ENCODE results near the gene SCAP. TPM values are rescaled to one million over a fixed set of nuclear protein-coding genes. Genes with fewer than 3 reads are reported as not detected.

SCAP gene
- total RNA-seq, 6 donors from 2014 or later: 65.7 to 134 (median 81.8) TPM

GRCh38 chr3:47441796-47442551 is 33.8 kb downstream of the SCAP start:
- ATAC-seq (ENCODE audit: low FRiP score in 2 of 2) (no peak), DNase-seq (no peak)
- H3K36me3 ChIP-seq: peaks cover 0 to 34% (median 14%) of the 10 kb centered on the region in 4 donors
- WGBS, 2 donors: 92 to 94% methylated on average over 4 of the region's 4 CpGs
- TF ChIP-seq POLR2A (IDR thresholded peaks at IDR 0.05): no peak
- no peaks in the 10 kb centered on the region for H3K9me3 ChIP-seq
- no peak overlapping the region for H3K4me3 ChIP-seq
- peak overlapping the region in 2 of 4 donors; percentile 40 to 45 for H3K27ac ChIP-seq
- H3K4me1 ChIP-seq: peaks cover 5 to 17% (median 12%) of the 10 kb centered on the region in 4 donors
- H3K27me3 ChIP-seq: no peaks in the 10 kb centered on the region

GRCh38 chr3:47440131-47440530 is 35.6 kb downstream of the SCAP start:
- H3K27me3 ChIP-seq: no peaks in the 10 kb centered on the region
- no peak overlapping the region for H3K4me3 ChIP-seq
- H3K4me1 ChIP-seq: peaks cover 5 to 17% (median 12%) of the 10 kb centered on the region in 4 donors
- no peak for ATAC-seq (ENCODE audit: low FRiP score in 2 of 2)
- no peak for TF ChIP-seq POLR2AphosphoS5 (IDR thresholded peaks at IDR 0.05)
- H3K27ac ChIP-seq: no peak overlapping the region
- no peaks in the 10 kb centered on the region for H3K9me3 ChIP-seq
- DNase-seq: no peak
- H3K36me3 ChIP-seq: peaks cover 0 to 34% (median 14%) of the 10 kb centered on the region in 4 donors

- WGBS, 2 donors: 94 to 98% methylated on average over 5 of the region's 5 CpGs
- no peaks in the 10 kb centered on the region for H3K9me3 ChIP-seq
- no peak overlapping the region for H3K27ac ChIP-seq
- no peak for TF ChIP-seq EP300 (IDR thresholded peaks at IDR 0.05)
- no peak for TF ChIP-seq POLR2AphosphoS5 (IDR thresholded peaks at IDR 0.05)
- no peak for TF ChIP-seq CTCF (IDR thresholded peaks at IDR 0.05)
- no peak for TF ChIP-seq POLR2A (IDR thresholded peaks at IDR 0.05)
- H3K4me3 ChIP-seq: no peak overlapping the region
- ATAC-seq (ENCODE audit: low FRiP score in 2 of 2): no peak
- DNase-seq: no peak
- H3K27me3 ChIP-seq: no peaks in the 10 kb centered on the region
- H3K36me3 ChIP-seq: peaks cover 11 to 60% (median 33%) of the 10 kb centered on the region in 4 donors
- H3K4me1 ChIP-seq: no peaks in the 10 kb centered on the region
Measured at GRCh38 chr3:47436180-47436579, 39.6 kb downstream of the SCAP start.

GRCh38 chr3:47434849-47435248 is 40.9 kb downstream of the SCAP start:
- TF ChIP-seq POLR2AphosphoS5 (IDR thresholded peaks at IDR 0.05): no peak
- no peak for TF ChIP-seq CTCF (IDR thresholded peaks at IDR 0.05)
- no peak for TF ChIP-seq POLR2A (IDR thresholded peaks at IDR 0.05)
- TF ChIP-seq EP300 (IDR thresholded peaks at IDR 0.05): no peak
- WGBS, 2 donors: 93 to 97% methylated on average over 4 of the region's 4 CpGs

GRCh38 chr3:47433796-47434195 is 41.9 kb downstream of the SCAP start:
- TF ChIP-seq EP300 (IDR thresholded peaks at IDR 0.05) (no peak), CTCF (IDR thresholded peaks at IDR 0.05) (no peak), POLR2AphosphoS5 (IDR thresholded peaks at IDR 0.05) (no peak), POLR2A (IDR thresholded peaks at IDR 0.05) (no peak)
- H3K27ac ChIP-seq: no peak overlapping the region
- WGBS, 2 donors: 86 to 96% methylated on average over 3 of the region's 3 CpGs
- ATAC-seq (ENCODE audit: low FRiP score in 2 of 2) (no peak), DNase-seq (no peak)
- no peaks in the 10 kb centered on the region for H3K4me1 ChIP-seq
- no peaks in the 10 kb centered on the region for H3K27me3 ChIP-seq
- H3K9me3 ChIP-seq: no peaks in the 10 kb centered on the region
- peaks cover 11 to 48% (median 31%) of the 10 kb centered on the region in 4 donors for H3K36me3 ChIP-seq
- H3K4me3 ChIP-seq: no peak overlapping the region

More at GRCh38 chr3:47434849-47435248, 40.9 kb downstream of the SCAP start:
- DNase-seq (no peak), ATAC-seq (ENCODE audit: low FRiP score in 2 of 2) (no peak)
- Histone ChIP-seq H3K4me1 (no peaks in the 10 kb centered on the region), H3K4me3 (no peak overlapping the region), H3K27me3 (no peaks in the 10 kb centered on the region), H3K9me3 (no peaks in the 10 kb centered on the region), H3K36me3 (peaks cover 11 to 54% (median 35%) of the 10 kb centered on the region in 4 donors), H3K27ac (no peak overlapping the region)

- DNase-seq: no peak
- no peaks in the 10 kb centered on the region for H3K27me3 ChIP-seq
- H3K4me3 ChIP-seq: no peak overlapping the region
- H3K27ac ChIP-seq: no peak overlapping the region
- ATAC-seq (ENCODE audit: low FRiP score in 2 of 2): no peak
- no peaks in the 10 kb centered on the region for H3K4me1 ChIP-seq
- no peak for TF ChIP-seq POLR2A (IDR thresholded peaks at IDR 0.05)
- no peak for TF ChIP-seq EP300 (IDR thresholded peaks at IDR 0.05)
- TF ChIP-seq CTCF (IDR thresholded peaks at IDR 0.05): no peak
- TF ChIP-seq POLR2AphosphoS5 (IDR thresholded peaks at IDR 0.05): no peak
- no peaks in the 10 kb centered on the region for H3K9me3 ChIP-seq
- H3K36me3 ChIP-seq: peaks cover 11 to 52% (median 37%) of the 10 kb centered on the region in 4 donors
- WGBS, 2 donors: 94 to 98% methylated on average over 2 of the region's 2 CpGs
Measured at GRCh38 chr3:47432673-47433072, 43.1 kb downstream of the SCAP start.
